AML-193 (cell line): ENCODE data around the gene PET100.

Experiments used
- DNase-seq, 2 experiments: peaks; one replicate each; lab custom pipeline; 2025; lab: John Stamatoyannopoulos, UW

PET100 gene

GRCh38 chr19:7629347-7630054 lies at the start of gene PET100, which contains the start of gene XAB2:
TSS of gene PET100 (plus strand) at chr19:7629793. CDS start at chr19:7629834, 41 bp downstream.
TSS of gene XAB2 (minus strand) at chr19:7629545. CDS start at chr19:7629527, 18 bp downstream.
- peak; percentile 98 to 99 for DNase-seq

GRCh38 chr19:7582446-7582845 lies 47.1 kb upstream of the PET100 start:
- no peak for DNase-seq

DNA sequence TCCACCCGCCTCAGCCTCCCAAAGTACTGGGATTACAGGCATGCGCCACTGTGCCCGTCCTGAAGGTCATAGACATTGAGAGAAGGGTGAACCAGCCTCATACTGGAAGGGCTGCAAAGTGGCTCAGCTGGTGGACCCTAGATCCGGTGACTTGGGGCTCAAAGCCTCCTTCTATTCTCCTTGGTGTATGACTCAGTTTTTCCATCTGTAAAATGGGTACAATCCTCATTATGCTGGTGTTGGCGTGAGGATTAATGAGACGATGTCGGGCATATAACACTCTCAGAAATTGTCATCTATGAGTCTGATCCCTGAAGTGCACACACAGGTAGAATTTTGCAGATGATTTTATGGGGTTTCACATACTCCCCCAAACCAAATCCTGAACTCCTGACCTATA lies 39.8 kb upstream of the PET100 start:
- no peak for DNase-seq

DNA sequence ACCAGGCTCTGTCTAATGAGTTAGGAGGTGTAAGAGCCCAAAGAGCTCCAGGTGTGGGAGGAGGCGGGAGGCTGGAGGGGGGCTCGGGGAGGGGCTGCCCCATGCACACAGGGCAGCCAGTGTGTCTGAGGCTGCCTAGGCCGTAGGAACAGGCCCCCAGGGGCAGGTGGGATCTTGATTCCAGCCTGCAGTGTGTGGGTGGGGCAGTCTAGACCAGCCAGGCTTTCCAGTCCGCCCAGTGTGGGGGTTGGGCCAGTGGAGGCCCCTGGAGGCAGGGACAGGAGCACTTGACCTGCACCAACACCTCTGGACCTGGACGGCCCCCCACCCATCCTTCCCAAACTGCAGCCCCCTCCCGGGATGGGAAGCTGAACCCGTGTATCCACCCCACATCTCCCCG lies 39.3 kb upstream of the PET100 start:
- no peak for DNase-seq

- DNase-seq = no peak
Measured at GRCh38 chr19:7595466-7596133, 34.0 kb upstream of the PET100 start, which contains the start of gene CAMSAP3. TSS of gene CAMSAP3 (plus strand) at chr19:7595863. CDS start at chr19:7596003, 140 bp downstream.

- DNase-seq = no peak
Measured at GRCh38 chr19:7596211-7596937, 33.2 kb upstream of the PET100 start.

DNA sequence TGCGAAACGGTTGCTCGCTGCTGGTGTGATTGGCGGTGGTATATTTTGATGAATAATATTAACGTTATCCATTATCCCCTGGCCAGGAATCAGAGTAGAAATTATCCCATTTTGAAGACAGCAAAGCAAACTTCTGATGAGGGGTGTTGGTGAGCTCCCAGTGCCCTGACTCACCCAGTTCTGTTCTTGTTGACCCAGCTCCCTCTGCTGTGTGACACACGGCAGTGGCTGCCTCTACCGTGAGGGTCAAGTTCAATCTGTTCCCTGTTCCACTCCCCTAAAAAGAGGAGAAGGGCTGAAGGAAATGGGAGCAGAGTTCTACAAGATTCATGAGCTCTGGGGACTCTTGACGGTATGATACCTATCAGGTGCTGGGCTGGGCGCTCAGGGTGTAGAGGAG lies 31.9 kb upstream of the PET100 start:
- no peak for DNase-seq

- DNase-seq = no peak
Measured at GRCh38 chr19:7598180-7598579, 31.4 kb upstream of the PET100 start.

GRCh38 chr19:7600721-7601120 lies 28.9 kb upstream of the PET100 start:
- no peak for DNase-seq

DNA sequence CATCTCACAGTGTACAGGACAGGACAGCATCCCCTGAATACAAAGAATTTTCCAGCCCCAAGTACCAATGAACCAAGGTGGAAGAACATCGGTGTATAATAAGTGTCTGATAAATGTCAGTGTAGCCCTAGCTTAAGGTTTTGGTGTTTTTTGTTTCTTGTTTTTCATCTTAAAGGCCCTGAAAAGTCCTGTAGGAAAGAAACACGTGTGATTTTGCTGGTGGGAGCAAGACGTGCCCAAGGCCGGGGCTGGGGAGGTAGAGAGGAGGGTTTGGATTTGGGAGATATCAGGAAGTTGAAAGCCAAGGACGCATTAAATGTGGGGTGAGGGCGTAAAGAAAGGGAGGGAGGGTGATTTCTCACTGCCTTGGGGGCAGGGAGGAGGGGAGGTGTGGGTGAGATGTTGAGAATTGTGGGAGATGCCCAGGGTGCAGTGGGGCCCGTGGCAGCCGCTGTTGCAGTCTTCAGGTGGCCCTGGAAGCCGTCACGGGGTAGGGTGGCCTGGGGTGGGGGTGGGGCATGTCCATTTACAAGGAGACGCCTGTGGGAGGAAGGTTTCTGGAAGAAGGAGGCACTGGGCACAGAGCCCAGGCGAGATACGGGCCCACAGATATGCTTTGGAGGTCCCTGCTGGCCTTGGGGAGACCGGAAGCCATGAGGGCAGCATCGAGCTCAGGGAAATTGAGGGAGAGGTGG lies 27.2 kb upstream of the PET100 start:
- no peak for DNase-seq

DNA sequence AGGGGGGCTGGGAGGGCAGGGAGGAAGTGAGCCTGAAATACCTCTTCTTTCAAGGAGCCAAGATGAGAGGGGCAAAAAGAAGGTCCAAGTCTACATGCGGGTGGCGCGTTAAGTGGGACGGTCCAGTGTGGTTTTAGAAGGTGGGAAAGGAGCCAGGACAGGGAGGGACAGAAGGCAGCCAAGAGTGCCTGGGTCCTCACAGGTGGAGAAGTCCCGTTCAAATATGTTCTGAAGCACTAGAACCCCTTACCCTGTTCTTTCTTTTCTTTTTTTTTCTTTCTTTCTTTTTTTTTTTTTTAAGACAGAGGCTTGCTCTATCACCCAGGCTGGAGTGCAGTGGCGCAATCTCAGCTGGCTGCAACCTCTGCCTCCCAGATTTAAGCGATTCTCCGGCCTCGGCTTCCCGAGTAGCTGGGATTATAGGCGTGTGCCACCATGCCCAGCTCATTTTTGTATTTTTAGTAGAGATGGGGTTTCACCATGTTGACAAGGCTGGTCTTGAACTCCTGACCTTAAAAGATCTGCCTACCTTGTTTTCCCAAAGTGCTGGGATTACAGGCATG lies 26.6 kb upstream of the PET100 start:
- no peak for DNase-seq

DNA sequence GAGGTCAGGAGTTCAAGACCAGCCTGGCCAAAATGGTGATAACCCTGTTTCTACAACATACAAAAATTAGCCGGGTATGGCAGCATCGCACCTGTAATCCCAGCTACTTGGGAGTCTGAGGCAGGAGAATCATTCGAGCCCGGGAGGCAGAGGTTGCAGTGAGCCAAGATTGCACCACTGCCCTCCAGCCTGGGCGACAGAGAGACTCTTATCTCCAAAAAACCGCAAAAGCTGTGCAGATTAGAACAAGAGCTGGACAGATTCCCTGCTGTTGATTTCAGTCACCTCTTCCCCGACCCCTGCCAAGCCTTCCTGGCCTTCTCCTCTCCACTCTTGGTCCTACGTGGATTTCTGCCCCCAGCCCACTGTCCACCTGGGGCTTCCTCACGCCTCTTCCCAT lies 25.7 kb upstream of the PET100 start:
- DNase-seq = no peak

GRCh38 chr19:7605490-7606222 lies 23.9 kb upstream of the PET100 start:
- DNase-seq = no peak

GRCh38 chr19:7606289-7606688 lies 23.3 kb upstream of the PET100 start:
- DNase-seq = no peak

DNA sequence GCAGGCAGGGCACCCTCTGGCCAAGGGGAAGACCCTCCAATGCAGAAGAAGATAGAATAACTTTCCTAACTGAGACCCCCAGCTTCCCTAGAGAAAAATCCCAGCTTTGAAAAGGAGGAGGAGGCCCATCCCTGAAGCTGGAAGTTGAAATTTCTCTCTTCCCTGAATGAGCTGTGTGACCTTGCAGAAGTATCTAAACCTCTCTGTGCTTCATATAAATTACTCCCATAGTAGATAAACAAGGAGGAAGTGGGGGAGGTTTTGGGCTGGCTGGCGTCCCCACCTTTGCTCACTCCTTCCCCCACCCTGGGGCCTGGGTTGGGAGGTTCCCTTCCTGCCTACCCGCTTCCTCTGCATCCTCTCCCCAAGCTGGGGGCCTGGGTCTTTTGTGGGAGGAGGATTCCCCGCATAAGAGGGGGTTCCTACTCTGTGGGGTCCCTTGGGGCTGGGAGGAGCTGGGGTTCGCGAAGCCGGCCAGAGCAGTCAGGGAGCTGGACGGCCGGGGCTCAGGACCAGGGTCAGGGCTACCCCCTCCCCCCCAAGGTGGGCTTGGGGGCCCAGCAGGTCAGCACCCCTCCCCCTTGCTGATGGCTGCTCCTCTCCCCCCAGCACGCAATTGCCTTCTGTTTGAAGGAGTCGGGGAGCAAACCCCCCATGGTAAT lies 22.2 kb upstream of the PET100 start:
- DNase-seq = no peak

- DNase-seq = no peak
Measured at GRCh38 chr19:7607874-7608560, 21.6 kb upstream of the PET100 start.

- no peak for DNase-seq
Measured at GRCh38 chr19:7610491-7611240, 18.9 kb upstream of the PET100 start.

GRCh38 chr19:7611541-7612279 lies 17.9 kb upstream of the PET100 start:
- DNase-seq = no peak
